ENCODE data around the gene SMIM23.

GRCh38 chr5:171759777-171760176 is 25.8 kb upstream of the SMIM23 start:
- TF ChIP-seq CTCF (IDR thresholded peaks at IDR 0.05): no peak
- no peak for TF ChIP-seq POLR2A (IDR thresholded peaks at IDR 0.05)
- TF ChIP-seq POLR2AphosphoS5 (IDR thresholded peaks at IDR 0.05): no peak

All from gastroesophageal sphincter (tissue), 3 donors.